ENCODE measurements around the gene KIAA0319L. TPM values are rescaled to one million over a fixed set of nuclear protein-coding genes. Genes with fewer than 3 reads are reported as not detected.

Gene KIAA0319L
- total RNA-seq, 1 experiment from 2014 or later: 46.4 TPM

GRCh38 chr1:35530168-35530567, 27.0 kb downstream of the KIAA0319L start:
- Histone ChIP-seq H3T11ph (ENCODE audit: low read length) (no peak overlapping the region), H2BK15ac (ENCODE audit: low read depth, low read length) (no peak overlapping the region), H3K14ac (ENCODE audit: insufficient read depth, low read length) (no peak overlapping the region), H3K18ac (ENCODE audit: insufficient read length, low read depth, low read length) (no peak overlapping the region), H4K91ac (ENCODE audit: insufficient read length, low read depth, low read length) (no peak overlapping the region), H4K20me1 (ENCODE audit: control insufficient read depth, insufficient read depth, insufficient read length) (no peaks in the 10 kb centered on the region), H3K23ac (ENCODE audit: insufficient read length, low read depth, low read length) (no peak overlapping the region), H3K9ac (ENCODE audit: extremely low read depth, insufficient read length, low read length) (no peak overlapping the region), H3K79me2 (ENCODE audit: insufficient read depth, low read length) (peaks cover 2% of the 10 kb centered on the region; the same call in 1 of the 2 replicates), H3K27me3 (ENCODE audit: insufficient read depth, low read length) (no peaks in the 10 kb centered on the region), H3K27ac (ENCODE audit: insufficient read length, low read depth, low read length) (no peak overlapping the region), H2BK12ac (ENCODE audit: insufficient read length, low read depth, low read length) (no peak overlapping the region), H3K4ac (ENCODE audit: low read depth, low read length) (no peak overlapping the region), H2BK120ac (ENCODE audit: low read depth, low read length, poor library complexity, severe bottlenecking) (no peak overlapping the region), H2BK20ac (ENCODE audit: low read depth, low read length, poor library complexity, severe bottlenecking) (no peak overlapping the region), H4K8ac (replicated peaks; ENCODE audit: insufficient read length, low read depth, low read length) (no peak overlapping the region), H3K56ac (ENCODE audit: insufficient read length, low read depth, low read length) (no peak overlapping the region), H3K79me1 (ENCODE audit: insufficient read depth, low read depth, low read length, poor library complexity, severe bottlenecking) (peaks cover 6% of the 10 kb centered on the region), H4K5ac (ENCODE audit: insufficient read length, low read depth, low read length) (no peak overlapping the region), H3K9me3 (ENCODE audit: control insufficient read depth, low read depth, low read length) (no peaks in the 10 kb centered on the region), H3K4me2 (ENCODE audit: insufficient read depth, insufficient read length, low read length) (no peak overlapping the region), H3K4me1 (ENCODE audit: insufficient read depth, low read length) (peaks cover 5% of the 10 kb centered on the region), H3K23me2 (ENCODE audit: insufficient read length, low read depth, low read length, poor library complexity, severe bottlenecking) (no peaks in the 10 kb centered on the region), H2BK5ac (ENCODE audit: insufficient read length, low read length) (no peak overlapping the region), H2AK5ac (ENCODE audit: insufficient read length, low read length) (no peak overlapping the region), H2AFZ (ENCODE audit: low read length) (no peak overlapping the region)
- Mint-ChIP-seq H3K27me3 (ENCODE audit: low read depth) (no peaks in the 10 kb centered on the region), H3K36me3 (ENCODE audit: insufficient read depth in 1 of 3, low read depth in 3 of 3) (peaks cover 33 to 38% (median 34%) of the 10 kb centered on the region in 3 experiments), H3K4me1 (peaks cover 8 to 13% of the 10 kb centered on the region in 2 experiments), H3K9me3 (peaks cover 18 to 22% of the 10 kb centered on the region in 2 experiments; a peak in 4 of 5 replicates), H3K27ac (no peak overlapping the region), H3K4me3 (no peak overlapping the region)
- WGBS (ENCODE audit: extremely low coverage, insufficient read length, low lambda C conversion rate): no CpG with 5 or more reads among the region's 5 CpGs
- TF ChIP-seq, protein P1, sequence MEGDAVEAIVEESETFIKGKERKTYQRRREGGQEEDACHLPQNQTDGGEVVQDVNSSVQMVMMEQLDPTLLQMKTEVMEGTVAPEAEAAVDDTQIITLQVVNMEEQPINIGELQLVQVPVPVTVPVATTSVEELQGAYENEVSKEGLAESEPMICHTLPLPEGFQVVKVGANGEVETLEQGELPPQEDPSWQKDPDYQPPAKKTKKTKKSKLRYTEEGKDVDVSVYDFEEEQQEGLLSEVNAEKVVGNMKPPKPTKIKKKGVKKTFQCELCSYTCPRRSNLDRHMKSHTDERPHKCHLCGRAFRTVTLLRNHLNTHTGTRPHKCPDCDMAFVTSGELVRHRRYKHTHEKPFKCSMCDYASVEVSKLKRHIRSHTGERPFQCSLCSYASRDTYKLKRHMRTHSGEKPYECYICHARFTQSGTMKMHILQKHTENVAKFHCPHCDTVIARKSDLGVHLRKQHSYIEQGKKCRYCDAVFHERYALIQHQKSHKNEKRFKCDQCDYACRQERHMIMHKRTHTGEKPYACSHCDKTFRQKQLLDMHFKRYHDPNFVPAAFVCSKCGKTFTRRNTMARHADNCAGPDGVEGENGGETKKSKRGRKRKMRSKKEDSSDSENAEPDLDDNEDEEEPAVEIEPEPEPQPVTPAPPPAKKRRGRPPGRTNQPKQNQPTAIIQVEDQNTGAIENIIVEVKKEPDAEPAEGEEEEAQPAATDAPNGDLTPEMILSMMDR (conservative IDR thresholded peaks at IDR 0.05): no peak
- no peak for DNase-seq

Measured in H9 (cell line).